SK-N-SH (cell line): ENCODE measurements around the gene TLCD4. TPM values are rescaled to one million over a fixed set of nuclear protein-coding genes. Genes with fewer than 3 reads are reported as not detected.

Source experiments
- CTCF ChIA-PET: fragments of 300-600, 350-600 bp; formaldehyde crosslinking; extraction: SDS; loops from one replicate; lab custom pipeline; 2021; lab: Yijun Ruan, JAX
- POLR2A ChIA-PET: fragments of 350-600 bp; sonication (Branson Sonifier 250); formaldehyde crosslinking; extraction: SDS; loops from one replicate; lab custom pipeline; 2020; ENCODE audit warnings: antibody characterized with exemption, inconsistent platforms; lab: Yijun Ruan, JAX
- DNase-seq: peaks from one replicate; pipeline ENCODE4 v3.0.0; 2012
- H2AFZ ChIP-seq: fragments of 200-600 bp; sonication (generic); 2 replicates; pipeline ENCODE4 v1.8.1; 2016; ENCODE audit warnings: antibody characterized with exemption, mild to moderate bottlenecking, low read depth
- H3F3A ChIP-seq: fragments of 200-600 bp; sonication (generic); replicated peaks from 2 replicates; pipeline ENCODE3; 2016; ENCODE audit warnings: antibody characterized with exemption, mild to moderate bottlenecking; ENCODE audit not compliant: insufficient read depth
- H3K27ac ChIP-seq, 2 experiments: fragments of 200-500 bp in 1 of 2; fragments of 200-600 bp in 1 of 2; sonication (Bioruptor generic) in 1 of 2; sonication (generic), shearing (Covaris generic) in 1 of 2; 2 replicates each; pipeline versions ENCODE4 v1.5.1 to v1.6.1; 2014 to 2016; ENCODE audit warnings: low read depth in 2 of 2, inconsistent platforms in 1 of 2, low read length in 1 of 2, mild to moderate bottlenecking in 1 of 2, mixed read lengths in 1 of 2
- H3K27me3 ChIP-seq: fragments of 200-600 bp; sonication (generic), shearing (Covaris generic); 2 replicates; pipeline ENCODE4 v1.6.1; 2016; ENCODE audit warnings: mixed run types; ENCODE audit not compliant: insufficient read depth
- H3K36me3 ChIP-seq, 2 experiments: fragments of 200-500 bp in 1 of 2; fragments of 200-600 bp in 1 of 2; sonication (Bioruptor generic) in 1 of 2; sonication (generic) in 1 of 2; replicated peaks in 1 of 2; 2 replicates each; pipeline versions ENCODE3 to v1.5.1; 2014 to 2016; ENCODE audit warnings: low read length in 1 of 2, mild to moderate bottlenecking in 1 of 2; ENCODE audit not compliant: insufficient read depth in 2 of 2, control insufficient read depth in 1 of 2
- H3K4me1 ChIP-seq, 2 experiments: fragments of 200-500 bp in 1 of 2; fragments of 200-600 bp in 1 of 2; sonication (Bioruptor generic) in 1 of 2; sonication (generic), shearing (Covaris generic) in 1 of 2; 2 replicates each; pipeline versions ENCODE4 v1.5.1 to v1.6.1; 2014 to 2016; ENCODE audit warnings: low read depth in 1 of 2, low read length in 1 of 2, mixed run types in 1 of 2; ENCODE audit not compliant: insufficient read depth in 2 of 2, control insufficient read depth in 1 of 2
- H3K4me2 ChIP-seq: fragments of 200-600 bp; sonication (generic), shearing (Covaris generic); 2 replicates; pipeline ENCODE4 v1.6.1; 2017; ENCODE audit warnings: mixed run types
- H3K4me3 ChIP-seq, 2 experiments: fragments of 200-500 bp in 1 of 2; fragments of 200-600 bp in 1 of 2; sonication (Bioruptor generic) in 1 of 2; sonication (generic), shearing (Covaris generic) in 1 of 2; 2 replicates each; pipeline versions ENCODE4 v1.5.1 to v1.8.1; 2014 to 2016; ENCODE audit warnings: low read depth in 2 of 2, inconsistent platforms in 1 of 2, low read length in 1 of 2, mild to moderate bottlenecking in 1 of 2, mixed read lengths in 1 of 2, moderate library complexity in 1 of 2
- H3K79me2 ChIP-seq: fragments of 200-600 bp; sonication (generic); 2 replicates; pipeline ENCODE4 v1.8.1; 2017; ENCODE audit warnings: mild to moderate bottlenecking; ENCODE audit not compliant: insufficient read depth
- H3K9ac ChIP-seq: fragments of 200-600 bp; sonication (generic); 2 replicates; pipeline ENCODE4 v1.6.1; 2017; ENCODE audit warnings: mixed run types
- H3K9me2 ChIP-seq: fragments of 200-600 bp; sonication (generic); 2 replicates; pipeline ENCODE4 v1.6.1; 2017; ENCODE audit warnings: mixed run types
- H3K9me3 ChIP-seq: fragments of 200-600 bp; sonication (generic); 2 replicates; pipeline ENCODE4 v1.6.1; 2017; ENCODE audit warnings: mixed run types, mild to moderate bottlenecking, moderate library complexity
- H4K20me1 ChIP-seq: fragments of 200-600 bp; sonication (generic); 2 replicates; pipeline ENCODE4 v1.6.1; 2017; ENCODE audit warnings: mild to moderate bottlenecking, mixed run types; ENCODE audit not compliant: insufficient read depth
- CHD2 ChIP-seq: fragments of 150-350 bp; IDR thresholded peaks from 2 replicates; pipeline ENCODE4 v1.6.1; 2018; ENCODE audit warnings: low read length; ENCODE audit not compliant: partially characterized antibody
- CTCF ChIP-seq: fragments of 200-600 bp; sonication (generic); IDR thresholded peaks from 2 replicates; pipeline ENCODE4 v1.6.1; 2017; ENCODE audit warnings: antibody characterized with exemption, mild to moderate bottlenecking, moderate library complexity
- ELF1 ChIP-seq: IDR thresholded peaks from 2 replicates; pipeline ENCODE4 v1.4.0; 2012
- FOSL2 ChIP-seq: IDR thresholded peaks from 2 replicates; pipeline ENCODE4 v1.4.0; 2012; ENCODE audit warnings: low read depth, mild to moderate bottlenecking, moderate library complexity, borderline replicate concordance
- FOXM1 ChIP-seq: IDR thresholded peaks from 2 replicates; pipeline ENCODE4 v1.4.0; 2012; ENCODE audit warnings: low read depth, mild to moderate bottlenecking
- IRF3 ChIP-seq: fragments of 150-350 bp; IDR thresholded peaks from 2 replicates; pipeline ENCODE4 v1.6.1; 2016; ENCODE audit warnings: mild to moderate bottlenecking, low read depth, low read length
- MAX ChIP-seq: IDR thresholded peaks from 2 replicates; pipeline ENCODE4 v1.4.0; 2012; ENCODE audit warnings: low read depth
- MEF2A ChIP-seq: IDR thresholded peaks from 2 replicates; pipeline ENCODE4 v1.4.0; 2012; ENCODE audit warnings: low read depth, borderline replicate concordance
- MXI1 ChIP-seq: IDR thresholded peaks from 2 replicates; pipeline ENCODE4 v1.6.1; 2012; ENCODE audit warnings: mild to moderate bottlenecking, low read depth, low read length, improper control_type of control experiment
- NFIC ChIP-seq: IDR thresholded peaks from 2 replicates; pipeline ENCODE4 v1.4.0; 2012; ENCODE audit warnings: borderline replicate concordance
- POLR2AphosphoS5 ChIP-seq: IDR thresholded peaks from 2 replicates; pipeline ENCODE4 v1.6.1; 2012; ENCODE audit warnings: low read depth, low read length
- RAD21 ChIP-seq: IDR thresholded peaks from 2 replicates; pipeline ENCODE4 v1.6.1; 2012; ENCODE audit warnings: mild to moderate bottlenecking, low read length
- REST ChIP-seq: IDR thresholded peaks from 2 replicates; pipeline ENCODE4 v1.6.1; 2012; ENCODE audit warnings: mild to moderate bottlenecking, low read depth, low read length, moderate library complexity
- TCF12 ChIP-seq: IDR thresholded peaks from 2 replicates; pipeline ENCODE4 v1.4.0; 2012
- TEAD4 ChIP-seq: IDR thresholded peaks from 2 replicates; pipeline ENCODE4 v1.4.0; 2012; ENCODE audit warnings: mild to moderate bottlenecking, borderline replicate concordance; ENCODE audit not compliant: insufficient read depth
- USF1 ChIP-seq: IDR thresholded peaks from 2 replicates; pipeline ENCODE4 v1.4.0; 2012; ENCODE audit warnings: low read depth, borderline replicate concordance
- USF2 ChIP-seq: fragments of 150-350 bp; IDR thresholded peaks from 2 replicates; pipeline ENCODE4 v1.6.1; 2017; ENCODE audit warnings: antibody characterized with exemption, low read length, low read depth, borderline replicate concordance
- YY1 ChIP-seq: IDR thresholded peaks from 2 replicates; pipeline ENCODE4 v1.4.0; 2012; ENCODE audit warnings: low read depth, mild to moderate bottlenecking
- WGBS: methylation state at CpG from one replicate; pipeline ENCODE4 v1.1.6; 2017; ENCODE audit warnings: low lambda C conversion rate; 5-methylcytosine and 5-hydroxymethylcytosine counted together
- polyA plus RNA-seq, 3 experiments: library from polyadenylated mRNA; depleted of rRNA; stranded (reverse); fragments of >200 nt; gene quantifications; 2 replicates each; pipeline ENCODE4 v1.2.3, GENCODE V29; 2012

TLCD4 gene
- polyA plus RNA-seq, 1 of the 3 experiments (the other 2 are of a cell fraction): 0.69 TPM

GRCh38 chr1:95093296-95093695 lies 23.9 kb upstream of the TLCD4 start:
- Histone ChIP-seq H3K4me3 (no peak overlapping the region), H3K36me3 (no peaks in the 10 kb centered on the region), H3K9me2 (no peaks in the 10 kb centered on the region), H3K27me3 (no peaks in the 10 kb centered on the region), H3K4me2 (no peak overlapping the region), H3K9me3 (no peaks in the 10 kb centered on the region; the same call in 1 of the 2 replicates), H3F3A (no peaks in the 10 kb centered on the region), H3K27ac (no peak overlapping the region), H3K4me1 (no peaks in the 10 kb centered on the region), H2AFZ (no peak overlapping the region), H4K20me1 (no peaks in the 10 kb centered on the region), H3K9ac (no peak overlapping the region), H3K79me2 (no peaks in the 10 kb centered on the region)
- no peak for DNase-seq
- ChIA-PET CTCF (interaction anchor here (0.7 kb wide), 1 partner anchor 94 kb away, joined by 4 read pairs; no protein-coding TSS in a partner anchor), POLR2A (no interaction called here)
- no peak for TF ChIP-seq REST
- TF ChIP-seq TCF12: no peak
- no peak for TF ChIP-seq POLR2AphosphoS5
- TF ChIP-seq IRF3: no peak
- no peak for TF ChIP-seq FOXM1
- no peak for TF ChIP-seq RAD21
- no peak for TF ChIP-seq MXI1
- no peak for TF ChIP-seq CHD2
- TF ChIP-seq MEF2A: no peak
- TF ChIP-seq CTCF: no peak
- no peak for TF ChIP-seq ELF1
- no peak for TF ChIP-seq TEAD4
- TF ChIP-seq NFIC: no peak
- TF ChIP-seq MAX: no peak
- TF ChIP-seq USF1: no peak
- no peak for TF ChIP-seq USF2
- no peak for TF ChIP-seq FOSL2
- no peak for TF ChIP-seq YY1
- WGBS: 53% methylated on average over 1 of the region's 1 CpG
